HFF-Myc (cell line): ENCODE results near the gene SELENOS.

ENCODE experiments used
- DNase-seq: peaks from one replicate; pipeline ENCODE4 v3.0.0-alpha.2; 2011; ENCODE audit warnings: low read depth; ENCODE audit errors: extremely low read depth
- H3K4me3 ChIP-seq: replicated peaks from 2 replicates; pipeline ENCODE4 v1.5.1; 2011; ENCODE audit warnings: low read depth, mild to moderate bottlenecking, control low read depth, low read length
- CTCF ChIP-seq: IDR thresholded peaks from 2 replicates; pipeline ENCODE4 v1.5.1; 2012; ENCODE audit warnings: mild to moderate bottlenecking, low read depth, low read length, control low read depth; ENCODE audit errors: missing control alignments

Gene SELENOS, protein sequence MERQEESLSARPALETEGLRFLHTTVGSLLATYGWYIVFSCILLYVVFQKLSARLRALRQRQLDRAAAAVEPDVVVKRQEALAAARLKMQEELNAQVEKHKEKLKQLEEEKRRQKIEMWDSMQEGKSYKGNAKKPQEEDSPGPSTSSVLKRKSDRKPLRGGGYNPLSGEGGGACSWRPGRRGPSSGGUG

DNA sequence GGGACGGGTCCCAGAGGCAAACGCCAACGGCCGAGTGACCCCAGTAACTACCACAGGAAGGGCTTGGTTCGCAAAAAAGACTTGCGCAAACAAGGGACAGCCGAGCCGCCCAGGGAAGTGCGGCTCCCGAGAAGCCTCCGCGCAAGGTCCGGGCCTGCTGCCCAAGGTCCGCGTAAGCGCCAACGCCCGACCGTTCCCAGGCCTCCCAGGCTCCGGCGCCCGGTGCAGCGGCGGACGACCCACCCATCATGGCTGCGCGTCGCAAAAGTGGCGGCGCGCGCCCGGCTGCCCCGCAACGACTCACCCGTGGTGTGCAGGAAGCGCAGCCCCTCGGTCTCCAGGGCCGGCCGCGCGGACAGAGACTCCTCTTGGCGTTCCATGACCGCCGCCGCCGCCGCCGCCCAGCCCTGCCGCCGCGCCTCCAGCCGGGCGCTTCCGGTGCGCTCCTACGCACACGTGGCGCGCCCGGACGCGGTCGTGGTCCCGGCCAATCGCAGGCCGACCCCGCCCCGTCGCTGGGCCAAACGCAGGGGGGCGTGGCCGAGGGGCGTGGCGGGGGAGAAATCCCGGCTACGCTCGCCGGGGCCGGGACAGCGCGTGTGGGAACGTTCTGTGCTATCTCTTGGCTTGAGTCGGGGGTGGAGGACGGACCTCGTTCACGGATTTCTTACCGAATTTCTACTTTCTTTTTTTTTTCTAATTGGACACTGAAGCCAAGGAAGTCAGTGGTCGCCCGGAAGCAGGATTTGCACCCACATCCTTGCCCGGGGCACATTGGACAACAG, at the start of gene SELENOS:
TSS of gene SELENOS (minus strand) at position 448 of the 785 bp plus-strand sequence. CDS start at position 380, 68 bp downstream.
- peak within 1 kb of the TSS; percentile 98 for H3K4me3 ChIP-seq
- peak; percentile 26 for DNase-seq
- TF ChIP-seq CTCF, result no peak

GRCh38 chr15:101326462-101327146, 49.3 kb upstream of the SELENOS start:
- no peak overlapping the region for H3K4me3 ChIP-seq
- DNase-seq, result no peak
- no peak for TF ChIP-seq CTCF

DNA sequence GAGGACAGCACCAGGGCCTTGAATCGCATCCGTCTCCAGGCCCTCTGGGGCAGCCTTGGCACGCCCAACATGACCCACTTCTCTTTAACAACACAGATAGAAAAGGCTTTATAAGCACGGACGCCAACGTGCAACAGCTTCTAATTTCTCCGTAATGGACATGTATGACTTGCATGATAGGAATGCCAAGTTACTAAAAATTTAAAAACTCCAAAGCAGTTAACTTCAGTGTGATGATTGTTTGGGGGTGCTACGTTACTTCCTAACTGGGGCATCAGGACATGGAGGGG, 48.7 kb upstream of the SELENOS start:
- TF ChIP-seq CTCF, result no peak
- no peak overlapping the region for H3K4me3 ChIP-seq
- DNase-seq, result no peak

DNA sequence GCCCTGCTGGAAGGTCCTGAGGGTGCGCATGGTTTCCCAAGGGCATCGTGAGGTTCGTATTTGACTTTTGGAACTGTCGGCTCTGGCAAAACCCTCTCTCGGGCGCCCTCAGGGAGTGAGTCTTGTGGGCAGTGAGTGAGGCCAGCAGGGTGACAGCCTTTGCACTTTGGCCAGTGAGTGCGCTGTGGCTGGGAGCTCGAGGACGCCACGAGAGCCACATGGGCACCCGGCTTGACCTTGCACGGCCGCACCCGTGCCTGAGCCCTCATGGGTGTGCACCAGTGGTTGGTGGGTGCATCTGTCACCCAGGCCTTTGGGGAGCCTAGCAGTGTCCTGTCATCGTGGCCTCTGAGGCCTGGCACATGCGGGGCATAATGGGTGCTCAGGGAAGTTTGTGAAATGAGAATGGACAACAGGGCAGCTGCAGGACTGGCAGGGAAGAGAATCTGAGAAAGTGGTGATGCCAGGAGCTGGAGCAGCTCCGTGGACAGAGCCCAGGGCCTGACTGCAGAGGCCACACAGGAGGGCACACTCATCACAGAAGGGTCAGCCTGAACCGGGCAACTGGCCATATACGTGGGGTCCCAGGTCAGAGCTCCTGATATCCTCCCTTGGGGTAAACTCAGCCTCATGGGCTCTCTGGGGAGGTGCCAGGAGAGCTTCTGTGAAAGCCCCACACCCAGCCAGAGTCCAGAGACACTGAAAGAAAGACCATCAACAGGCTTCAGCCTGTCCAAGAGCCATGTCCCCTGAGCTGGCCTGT, 48.2 kb upstream of the SELENOS start:
- DNase-seq, result no peak
- no peak overlapping the region for H3K4me3 ChIP-seq
- no peak for TF ChIP-seq CTCF

DNA sequence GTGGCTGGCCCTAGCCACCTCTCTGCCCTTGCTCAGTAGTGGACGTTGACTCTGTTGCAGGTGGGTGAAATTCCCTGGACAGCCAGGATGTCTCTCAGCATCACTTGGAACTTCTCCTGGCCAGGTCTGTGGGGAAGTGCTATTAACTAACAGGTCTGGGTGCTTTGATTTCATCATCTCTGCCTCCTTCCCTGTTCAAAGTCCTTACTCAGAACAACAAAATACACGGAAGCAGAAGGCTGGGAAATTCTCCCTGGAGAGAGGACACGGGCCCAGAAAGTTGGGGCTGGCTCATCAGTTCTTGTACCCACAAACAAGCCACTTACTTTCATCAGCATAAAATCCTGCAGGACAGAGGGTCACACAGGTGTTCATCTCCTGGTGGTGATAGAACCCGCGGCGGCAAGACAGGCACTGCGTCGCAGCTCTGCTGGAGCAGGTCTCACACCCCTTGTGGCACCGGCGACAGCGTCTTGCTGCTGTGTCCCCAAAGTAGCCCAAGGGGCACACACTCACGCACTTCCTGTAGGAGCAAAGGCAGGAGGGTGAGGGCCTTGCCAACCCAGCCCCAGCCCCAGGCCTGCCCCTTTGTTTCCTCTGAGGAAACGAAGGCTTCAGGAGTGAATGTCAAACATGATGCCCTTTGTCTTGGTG, 47.4 kb upstream of the SELENOS start:
- no peak overlapping the region for H3K4me3 ChIP-seq
- no peak for TF ChIP-seq CTCF
- DNase-seq, result no peak
